ENCODE results near the gene ANO6.

DNA sequence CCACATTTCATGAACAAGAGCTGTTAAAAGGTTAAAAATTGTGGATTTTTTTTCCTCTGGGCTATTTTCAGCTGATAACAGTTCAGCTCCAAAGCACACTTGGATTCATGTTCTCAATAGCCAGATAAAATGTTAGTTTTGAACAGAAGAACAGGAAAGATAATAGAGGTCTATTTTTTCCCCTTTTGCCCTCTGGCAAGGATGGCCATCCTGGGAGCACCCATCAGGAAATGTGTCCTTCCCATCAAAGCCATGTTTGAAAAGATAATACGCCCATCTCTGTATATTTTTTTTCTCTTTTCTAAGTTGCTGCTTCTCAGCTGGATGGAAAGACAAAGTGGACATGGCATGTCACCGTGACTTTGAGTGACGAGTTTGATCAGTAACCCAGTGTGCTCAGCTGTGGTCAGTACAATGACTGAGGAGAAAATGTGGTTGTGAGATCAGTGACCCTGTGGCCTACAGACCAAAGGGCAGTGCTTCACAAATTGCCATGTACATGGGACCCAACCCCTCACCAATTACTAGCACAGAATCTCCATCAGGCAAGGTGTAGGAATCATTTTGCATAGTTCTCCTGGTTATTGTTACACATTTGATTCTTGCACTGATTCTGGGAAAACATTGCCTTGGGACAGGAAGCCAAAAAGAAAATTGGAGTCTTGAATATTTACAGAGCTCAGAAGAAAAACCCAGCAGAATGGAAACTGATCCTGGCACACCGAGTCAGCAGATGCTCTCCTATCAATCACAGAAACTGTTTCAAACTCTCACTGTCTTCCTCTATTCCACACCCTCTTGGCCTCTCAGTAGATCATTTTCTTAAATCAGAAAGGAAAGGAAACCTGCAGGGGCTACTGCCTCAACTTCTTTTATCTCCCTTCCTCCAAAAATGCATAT, 64.3 kb downstream of the ANO6 start:
- TF ChIP-seq, protein P1, sequence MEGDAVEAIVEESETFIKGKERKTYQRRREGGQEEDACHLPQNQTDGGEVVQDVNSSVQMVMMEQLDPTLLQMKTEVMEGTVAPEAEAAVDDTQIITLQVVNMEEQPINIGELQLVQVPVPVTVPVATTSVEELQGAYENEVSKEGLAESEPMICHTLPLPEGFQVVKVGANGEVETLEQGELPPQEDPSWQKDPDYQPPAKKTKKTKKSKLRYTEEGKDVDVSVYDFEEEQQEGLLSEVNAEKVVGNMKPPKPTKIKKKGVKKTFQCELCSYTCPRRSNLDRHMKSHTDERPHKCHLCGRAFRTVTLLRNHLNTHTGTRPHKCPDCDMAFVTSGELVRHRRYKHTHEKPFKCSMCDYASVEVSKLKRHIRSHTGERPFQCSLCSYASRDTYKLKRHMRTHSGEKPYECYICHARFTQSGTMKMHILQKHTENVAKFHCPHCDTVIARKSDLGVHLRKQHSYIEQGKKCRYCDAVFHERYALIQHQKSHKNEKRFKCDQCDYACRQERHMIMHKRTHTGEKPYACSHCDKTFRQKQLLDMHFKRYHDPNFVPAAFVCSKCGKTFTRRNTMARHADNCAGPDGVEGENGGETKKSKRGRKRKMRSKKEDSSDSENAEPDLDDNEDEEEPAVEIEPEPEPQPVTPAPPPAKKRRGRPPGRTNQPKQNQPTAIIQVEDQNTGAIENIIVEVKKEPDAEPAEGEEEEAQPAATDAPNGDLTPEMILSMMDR (conservative IDR thresholded peaks at IDR 0.05; ENCODE audit: low read depth, low read length): no peak
- TF ChIP-seq EZH2 (IDR thresholded peaks at IDR 0.05; ENCODE audit: borderline replicate concordance, low read depth, low read length, poor library complexity, severe bottlenecking): no peak
